K562 (cell line): Measurements from ENCODE around the gene IQCN. TPM values are rescaled to one million over a fixed set of nuclear protein-coding genes. Genes with fewer than 3 reads are reported as not detected.

Source experiments
- CBFA2T2 ChIP-seq: fragments of 450-650 bp; conservative IDR thresholded peaks from 2 replicates; pipeline ENCODE4 v1.6.1; 2017; ENCODE audit warnings: mild to moderate bottlenecking
- CTCFL ChIP-seq: IDR thresholded peaks from 2 replicates; pipeline ENCODE4 v1.6.1; 2011; ENCODE audit warnings: borderline replicate concordance, low read depth, mild to moderate bottlenecking, moderate library complexity, low read length; ENCODE audit not compliant: insufficient read depth, poor library complexity, severe bottlenecking
- ETS2 ChIP-seq: IDR thresholded peaks from 2 replicates; pipeline ENCODE4 v1.6.1; 2016; ENCODE audit warnings: borderline replicate concordance, missing genetic modification characterization, mild to moderate bottlenecking, moderate library complexity, missing compliant biosample characterization; ENCODE audit not compliant: poor library complexity, severe bottlenecking
- FIP1L1 ChIP-seq: fragments of 200-400 bp; formaldehyde crosslinking; IDR thresholded peaks from 2 replicates; pipeline ENCODE4 v1.6.1; 2018; ENCODE audit warnings: mild to moderate bottlenecking, low read depth, low read length; ENCODE audit not compliant: poor library complexity, severe bottlenecking
- HDAC3 ChIP-seq: fragments of 450-650 bp; IDR thresholded peaks from 2 replicates; pipeline ENCODE4 v1.6.1; 2018; ENCODE audit warnings: borderline replicate concordance, mild to moderate bottlenecking, moderate library complexity; ENCODE audit not compliant: partially characterized antibody
- IRF2 ChIP-seq: sonication (generic); formaldehyde crosslinking; IDR thresholded peaks from 2 replicates; pipeline ENCODE4 v1.8.1; 2022; ENCODE audit warnings: mild to moderate bottlenecking, missing genetic modification reagents
- NONO ChIP-seq, 2 experiments: fragments of 200-400 bp in 1 of 2; fragments of 450-650 bp in 1 of 2; formaldehyde crosslinking in 1 of 2; IDR thresholded peaks; 2 replicates each; pipeline ENCODE4 v1.6.1; 2017; ENCODE audit warnings: low read depth in 2 of 2, mild to moderate bottlenecking in 2 of 2, moderate library complexity in 2 of 2, low read length in 1 of 2
- RAD21 ChIP-seq, 2 experiments: fragments of 250-450 bp in 1 of 2; fragments of 450-650 bp in 1 of 2; sonication (Bioruptor Pico) in 1 of 2; formaldehyde crosslinking in 1 of 2; IDR thresholded peaks in 1 of 2; conservative IDR thresholded peaks in 1 of 2; 2 replicates each; pipeline versions ENCODE4 v1.4.0 to v1.8.0; 2020 to 2022; ENCODE audit warnings: mild to moderate bottlenecking in 2 of 2, moderate library complexity in 1 of 2
- SMAD1 ChIP-seq: fragments of 150-350 bp; IDR thresholded peaks from 2 replicates; pipeline ENCODE4 v1.6.1; 2014; ENCODE audit warnings: low read length, low read depth; ENCODE audit not compliant: partially characterized antibody
- SRSF9 ChIP-seq: fragments of 200-400 bp; formaldehyde crosslinking; IDR thresholded peaks from 2 replicates; pipeline ENCODE4 v1.6.1; 2017; ENCODE audit warnings: low read depth, low read length, borderline replicate concordance
- TAF1 ChIP-seq: IDR thresholded peaks from 2 replicates; pipeline ENCODE4 v1.6.1; 2011; ENCODE audit warnings: mild to moderate bottlenecking, low read length, moderate library complexity; ENCODE audit not compliant: insufficient read depth, control insufficient read depth, severe bottlenecking; ENCODE audit errors: extremely low read depth
- U2AF1 ChIP-seq: fragments of 200-400 bp; formaldehyde crosslinking; optimal IDR thresholded peaks from 2 replicates; pipeline ENCODE3; 2017; ENCODE audit warnings: mild to moderate bottlenecking, low read depth, low read length, moderate library complexity
- ZNF274 ChIP-seq: IDR thresholded peaks from 2 replicates; pipeline ENCODE4 v1.6.1; 2011; ENCODE audit warnings: low read depth, mild to moderate bottlenecking, low read length, moderate library complexity, borderline replicate concordance
- ZNF717 ChIP-seq: fragments of 250-450 bp; sonication (Bioruptor Pico); IDR thresholded peaks from 2 replicates; pipeline ENCODE4 v1.5.0; 2021
- ZNF77 ChIP-seq: fragments of 250-450 bp; sonication (Bioruptor Pico); IDR thresholded peaks from 2 replicates; pipeline ENCODE4 v1.5.0; 2020
- ZNF79 ChIP-seq: fragments of 250-450 bp; sonication (Bioruptor Pico); IDR thresholded peaks from 2 replicates; pipeline ENCODE4 v1.4.0; 2020; ENCODE audit warnings: low read depth, mild to moderate bottlenecking, moderate library complexity
- polyA plus RNA-seq, 8 experiments: library from polyadenylated mRNA; depleted of rRNA in 4 of 8; stranded (reverse) in 5 of 8; unstranded in 3 of 8; fragments of >200 nt; fragmentation: Nextera tagmentation in 2 of 8; fragmentation: Illumina TruSeq in 1 of 8; extraction: Ambion mirVana in 2 of 8; extraction: Trizol in 1 of 8; gene quantifications; 2 replicates each; pipeline versions ENCODE4 v1.2.1 to v1.2.3, GENCODE V29; 2011 to 2014; ENCODE audit warnings: inconsistent platforms in 1 of 8, missing spikeins in 1 of 8
- total RNA-seq, 7 experiments: library from RNA; depleted of rRNA in 6 of 7; stranded (reverse); fragments of >200 nt in 6 of 7; fragmentation: Illumina TruSeq in 2 of 7; extraction: Trizol in 2 of 7; gene quantifications; 2 replicates each; pipeline versions ENCODE4 v1.2.1 to v1.2.3, GENCODE V29; 2011 to 2021; ENCODE audit warnings: low replicate concordance in 1 of 7
- TF ChIP-seq, protein P1 (sequence below): sonication (generic); formaldehyde crosslinking; IDR thresholded peaks from 2 replicates; pipeline ENCODE4 v1.8.0; 2023; ENCODE audit warnings: mild to moderate bottlenecking, missing genetic modification reagents
- TF ChIP-seq, protein P2 (sequence below): fragments of 450-650 bp; IDR thresholded peaks from 2 replicates; pipeline ENCODE4 v1.6.1; 2016

Gene IQCN
- total and polyA plus RNA-seq, 9 of the 15 experiments (the other 6 are each of a cell fraction or from before 2014, with no cell fraction given) = 0.01 to 0.07 (median 0.04) TPM; not detected in 3

GRCh38 chr19:18232540-18233223, 41.6 kb downstream of the IQCN start (continued):
- TF ChIP-seq SMAD1 (no peak), FIP1L1 (peak; percentile 76), ZNF79 (CRISPR knock-in tag) (no peak), ETS2 (no peak), NONO (IDR thresholded peaks at IDR 0.05; ENCODE audit: low read depth in 2 of 2, low read length in 1 of 2) (no peak), RAD21 (CRISPR knock-in tag; conservative IDR thresholded peaks at IDR 0.05 in 1 of 2, IDR thresholded peaks at IDR 0.05 in 1 of 2) (peak in 1 of 2 experiments; percentile 37; a peak in 2 of 4 replicates), TAF1 (no peak), ZNF77 (CRISPR knock-in tag) (no peak), ZNF717 (CRISPR knock-in tag) (no peak), SRSF9 (no peak), ZNF274 (no peak), U2AF1 (peak; percentile 26), IRF2 (CRISPR knock-in tag) (no peak), CBFA2T2 (no peak), HDAC3 (no peak), CTCFL (peak; percentile 60)
- TF ChIP-seq, protein P1, sequence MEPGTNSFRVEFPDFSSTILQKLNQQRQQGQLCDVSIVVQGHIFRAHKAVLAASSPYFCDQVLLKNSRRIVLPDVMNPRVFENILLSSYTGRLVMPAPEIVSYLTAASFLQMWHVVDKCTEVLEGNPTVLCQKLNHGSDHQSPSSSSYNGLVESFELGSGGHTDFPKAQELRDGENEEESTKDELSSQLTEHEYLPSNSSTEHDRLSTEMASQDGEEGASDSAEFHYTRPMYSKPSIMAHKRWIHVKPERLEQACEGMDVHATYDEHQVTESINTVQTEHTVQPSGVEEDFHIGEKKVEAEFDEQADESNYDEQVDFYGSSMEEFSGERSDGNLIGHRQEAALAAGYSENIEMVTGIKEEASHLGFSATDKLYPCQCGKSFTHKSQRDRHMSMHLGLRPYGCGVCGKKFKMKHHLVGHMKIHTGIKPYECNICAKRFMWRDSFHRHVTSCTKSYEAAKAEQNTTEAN (CRISPR knock-in tag) = 0 out of 2 replicates have a peak, but pooled peaks have one; percentile 17
- TF ChIP-seq, protein P2, sequence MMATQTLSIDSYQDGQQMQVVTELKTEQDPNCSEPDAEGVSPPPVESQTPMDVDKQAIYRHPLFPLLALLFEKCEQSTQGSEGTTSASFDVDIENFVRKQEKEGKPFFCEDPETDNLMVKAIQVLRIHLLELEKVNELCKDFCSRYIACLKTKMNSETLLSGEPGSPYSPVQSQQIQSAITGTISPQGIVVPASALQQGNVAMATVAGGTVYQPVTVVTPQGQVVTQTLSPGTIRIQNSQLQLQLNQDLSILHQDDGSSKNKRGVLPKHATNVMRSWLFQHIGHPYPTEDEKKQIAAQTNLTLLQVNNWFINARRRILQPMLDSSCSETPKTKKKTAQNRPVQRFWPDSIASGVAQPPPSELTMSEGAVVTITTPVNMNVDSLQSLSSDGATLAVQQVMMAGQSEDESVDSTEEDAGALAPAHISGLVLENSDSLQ = no peak
